ENCODE measurements around the gene PTDSS2. TPM values are rescaled to one million over a fixed set of nuclear protein-coding genes. Genes with fewer than 3 reads are reported as not detected.

The PTDSS2 gene
- total and polyA plus RNA-seq, 9 of the 15 experiments (the other 6 are each of a cell fraction or from before 2014, with no cell fraction given) = 0.45 to 53.9 (median 17.2) TPM

DNA sequence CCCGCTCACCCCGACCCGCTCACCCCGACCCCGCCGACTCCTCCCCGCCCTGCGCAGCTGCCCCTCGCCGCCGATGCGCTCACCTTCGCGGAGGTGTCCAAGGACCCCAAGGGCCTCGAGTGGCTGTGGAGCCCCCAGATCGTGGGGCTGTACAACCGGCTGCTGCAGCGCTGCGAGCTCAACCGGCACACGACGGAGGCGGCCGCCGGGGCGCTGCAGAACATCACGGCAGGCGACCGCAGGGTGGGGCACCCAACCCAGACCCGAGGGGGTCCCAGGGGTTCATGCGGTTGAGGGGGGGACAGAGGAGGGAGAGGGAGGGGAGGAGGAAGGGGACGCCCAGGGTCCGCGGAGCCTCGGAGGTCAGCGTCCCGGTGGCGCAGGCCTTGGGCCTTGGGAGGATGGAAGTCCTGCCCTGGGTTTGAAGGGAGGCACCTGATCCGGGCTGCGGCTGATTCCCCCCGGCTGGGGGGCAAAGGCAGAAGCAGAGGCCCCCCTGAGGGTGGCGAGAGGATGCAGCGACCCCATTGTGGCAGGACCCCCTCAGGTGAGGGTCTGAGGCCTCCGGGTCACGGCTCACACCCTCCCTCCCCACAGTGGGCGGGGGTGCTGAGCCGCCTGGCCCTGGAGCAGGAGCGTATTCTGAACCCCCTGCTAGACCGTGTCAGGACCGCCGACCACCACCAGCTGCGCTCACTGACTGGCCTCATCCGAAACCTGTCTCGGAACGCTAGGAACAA, 46.9 kb upstream of the PTDSS2 start (continued):
- TF ChIP-seq, protein P1, sequence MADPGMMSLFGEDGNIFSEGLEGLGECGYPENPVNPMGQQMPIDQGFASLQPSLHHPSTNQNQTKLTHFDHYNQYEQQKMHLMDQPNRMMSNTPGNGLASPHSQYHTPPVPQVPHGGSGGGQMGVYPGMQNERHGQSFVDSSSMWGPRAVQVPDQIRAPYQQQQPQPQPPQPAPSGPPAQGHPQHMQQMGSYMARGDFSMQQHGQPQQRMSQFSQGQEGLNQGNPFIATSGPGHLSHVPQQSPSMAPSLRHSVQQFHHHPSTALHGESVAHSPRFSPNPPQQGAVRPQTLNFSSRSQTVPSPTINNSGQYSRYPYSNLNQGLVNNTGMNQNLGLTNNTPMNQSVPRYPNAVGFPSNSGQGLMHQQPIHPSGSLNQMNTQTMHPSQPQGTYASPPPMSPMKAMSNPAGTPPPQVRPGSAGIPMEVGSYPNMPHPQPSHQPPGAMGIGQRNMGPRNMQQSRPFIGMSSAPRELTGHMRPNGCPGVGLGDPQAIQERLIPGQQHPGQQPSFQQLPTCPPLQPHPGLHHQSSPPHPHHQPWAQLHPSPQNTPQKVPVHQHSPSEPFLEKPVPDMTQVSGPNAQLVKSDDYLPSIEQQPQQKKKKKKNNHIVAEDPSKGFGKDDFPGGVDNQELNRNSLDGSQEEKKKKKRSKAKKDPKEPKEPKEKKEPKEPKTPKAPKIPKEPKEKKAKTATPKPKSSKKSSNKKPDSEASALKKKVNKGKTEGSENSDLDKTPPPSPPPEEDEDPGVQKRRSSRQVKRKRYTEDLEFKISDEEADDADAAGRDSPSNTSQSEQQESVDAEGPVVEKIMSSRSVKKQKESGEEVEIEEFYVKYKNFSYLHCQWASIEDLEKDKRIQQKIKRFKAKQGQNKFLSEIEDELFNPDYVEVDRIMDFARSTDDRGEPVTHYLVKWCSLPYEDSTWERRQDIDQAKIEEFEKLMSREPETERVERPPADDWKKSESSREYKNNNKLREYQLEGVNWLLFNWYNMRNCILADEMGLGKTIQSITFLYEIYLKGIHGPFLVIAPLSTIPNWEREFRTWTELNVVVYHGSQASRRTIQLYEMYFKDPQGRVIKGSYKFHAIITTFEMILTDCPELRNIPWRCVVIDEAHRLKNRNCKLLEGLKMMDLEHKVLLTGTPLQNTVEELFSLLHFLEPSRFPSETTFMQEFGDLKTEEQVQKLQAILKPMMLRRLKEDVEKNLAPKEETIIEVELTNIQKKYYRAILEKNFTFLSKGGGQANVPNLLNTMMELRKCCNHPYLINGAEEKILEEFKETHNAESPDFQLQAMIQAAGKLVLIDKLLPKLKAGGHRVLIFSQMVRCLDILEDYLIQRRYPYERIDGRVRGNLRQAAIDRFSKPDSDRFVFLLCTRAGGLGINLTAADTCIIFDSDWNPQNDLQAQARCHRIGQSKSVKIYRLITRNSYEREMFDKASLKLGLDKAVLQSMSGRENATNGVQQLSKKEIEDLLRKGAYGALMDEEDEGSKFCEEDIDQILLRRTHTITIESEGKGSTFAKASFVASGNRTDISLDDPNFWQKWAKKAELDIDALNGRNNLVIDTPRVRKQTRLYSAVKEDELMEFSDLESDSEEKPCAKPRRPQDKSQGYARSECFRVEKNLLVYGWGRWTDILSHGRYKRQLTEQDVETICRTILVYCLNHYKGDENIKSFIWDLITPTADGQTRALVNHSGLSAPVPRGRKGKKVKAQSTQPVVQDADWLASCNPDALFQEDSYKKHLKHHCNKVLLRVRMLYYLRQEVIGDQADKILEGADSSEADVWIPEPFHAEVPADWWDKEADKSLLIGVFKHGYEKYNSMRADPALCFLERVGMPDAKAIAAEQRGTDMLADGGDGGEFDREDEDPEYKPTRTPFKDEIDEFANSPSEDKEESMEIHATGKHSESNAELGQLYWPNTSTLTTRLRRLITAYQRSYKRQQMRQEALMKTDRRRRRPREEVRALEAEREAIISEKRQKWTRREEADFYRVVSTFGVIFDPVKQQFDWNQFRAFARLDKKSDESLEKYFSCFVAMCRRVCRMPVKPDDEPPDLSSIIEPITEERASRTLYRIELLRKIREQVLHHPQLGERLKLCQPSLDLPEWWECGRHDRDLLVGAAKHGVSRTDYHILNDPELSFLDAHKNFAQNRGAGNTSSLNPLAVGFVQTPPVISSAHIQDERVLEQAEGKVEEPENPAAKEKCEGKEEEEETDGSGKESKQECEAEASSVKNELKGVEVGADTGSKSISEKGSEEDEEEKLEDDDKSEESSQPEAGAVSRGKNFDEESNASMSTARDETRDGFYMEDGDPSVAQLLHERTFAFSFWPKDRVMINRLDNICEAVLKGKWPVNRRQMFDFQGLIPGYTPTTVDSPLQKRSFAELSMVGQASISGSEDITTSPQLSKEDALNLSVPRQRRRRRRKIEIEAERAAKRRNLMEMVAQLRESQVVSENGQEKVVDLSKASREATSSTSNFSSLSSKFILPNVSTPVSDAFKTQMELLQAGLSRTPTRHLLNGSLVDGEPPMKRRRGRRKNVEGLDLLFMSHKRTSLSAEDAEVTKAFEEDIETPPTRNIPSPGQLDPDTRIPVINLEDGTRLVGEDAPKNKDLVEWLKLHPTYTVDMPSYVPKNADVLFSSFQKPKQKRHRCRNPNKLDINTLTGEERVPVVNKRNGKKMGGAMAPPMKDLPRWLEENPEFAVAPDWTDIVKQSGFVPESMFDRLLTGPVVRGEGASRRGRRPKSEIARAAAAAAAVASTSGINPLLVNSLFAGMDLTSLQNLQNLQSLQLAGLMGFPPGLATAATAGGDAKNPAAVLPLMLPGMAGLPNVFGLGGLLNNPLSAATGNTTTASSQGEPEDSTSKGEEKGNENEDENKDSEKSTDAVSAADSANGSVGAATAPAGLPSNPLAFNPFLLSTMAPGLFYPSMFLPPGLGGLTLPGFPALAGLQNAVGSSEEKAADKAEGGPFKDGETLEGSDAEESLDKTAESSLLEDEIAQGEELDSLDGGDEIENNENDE (IDR thresholded peaks at IDR 0.05; ENCODE audit: low read depth, low read length) = no peak
- TF ChIP-seq, protein P2, sequence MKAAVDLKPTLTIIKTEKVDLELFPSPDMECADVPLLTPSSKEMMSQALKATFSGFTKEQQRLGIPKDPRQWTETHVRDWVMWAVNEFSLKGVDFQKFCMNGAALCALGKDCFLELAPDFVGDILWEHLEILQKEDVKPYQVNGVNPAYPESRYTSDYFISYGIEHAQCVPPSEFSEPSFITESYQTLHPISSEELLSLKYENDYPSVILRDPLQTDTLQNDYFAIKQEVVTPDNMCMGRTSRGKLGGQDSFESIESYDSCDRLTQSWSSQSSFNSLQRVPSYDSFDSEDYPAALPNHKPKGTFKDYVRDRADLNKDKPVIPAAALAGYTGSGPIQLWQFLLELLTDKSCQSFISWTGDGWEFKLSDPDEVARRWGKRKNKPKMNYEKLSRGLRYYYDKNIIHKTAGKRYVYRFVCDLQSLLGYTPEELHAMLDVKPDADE (conservative IDR thresholded peaks at IDR 0.05; ENCODE audit: control insufficient read depth, low read depth, low read length) = no peak
- no peak for TF ChIP-seq RAD21 (CRISPR knock-in tag; conservative IDR thresholded peaks at IDR 0.05 in 1 of 2, IDR thresholded peaks at IDR 0.05 in 1 of 2)
